ENCODE data around the gene POLR3GL.

The POLR3GL gene

GRCh38 chr1:145978854-145979745, 14.6 kb downstream of the POLR3GL start:
- Histone ChIP-seq H3K27ac (ENCODE audit: low read length, poor library complexity, severe bottlenecking) (peak overlapping the region; percentile 93), H4K8ac (ENCODE audit: low read length) (peak overlapping the region; percentile 41), H3K9me3 (ENCODE audit: control insufficient read depth, low read length) (no peaks in the 10 kb centered on the region), H2BK12ac (ENCODE audit: low read length in 2 of 2) (peak overlapping the region; percentile 12 to 95), H2AK5ac (ENCODE audit: low read length, severe bottlenecking) (peak overlapping the region; percentile 21), H3K4me3 (ENCODE audit: insufficient read depth in 1 of 2, low read depth in 1 of 2, low read length in 2 of 2) (peak overlapping the region in 1 of 2 experiments; percentile 58), H3K18ac (ENCODE audit: low read depth in 1 of 2, low read length in 2 of 2) (peak overlapping the region; percentile 58 to 93), H2BK120ac (ENCODE audit: low read depth, low read length) (peak overlapping the region; percentile 85), H3K79me1 (replicated peaks; ENCODE audit: low read length, poor library complexity, severe bottlenecking) (peaks cover 10% of the 10 kb centered on the region), H2AFZ (ENCODE audit: low read depth, low read length) (no peak overlapping the region), H2BK5ac (ENCODE audit: low read depth, low read length, poor library complexity, severe bottlenecking) (peak overlapping the region; percentile 60), H3K14ac (ENCODE audit: low read length in 2 of 2) (peak overlapping the region in 1 of 2 experiments; percentile 85), H3K4ac (ENCODE audit: low read depth in 1 of 2, low read length in 2 of 2) (peak overlapping the region; percentile 18 to 99), H3K9ac (ENCODE audit: low read length) (peak overlapping the region; percentile 89), H4K91ac (ENCODE audit: low read length) (peak overlapping the region; percentile 73), H3K4me2 (ENCODE audit: low read length, poor library complexity, severe bottlenecking) (peak overlapping the region; percentile 8), H3K23ac (ENCODE audit: low read length in 2 of 2) (peak overlapping the region in 1 of 2 experiments; percentile 56), H3K4me1 (ENCODE audit: control insufficient read depth, insufficient read depth, low read depth, low read length) (peaks cover 12% of the 10 kb centered on the region), H2BK15ac (ENCODE audit: low read depth, poor library complexity, severe bottlenecking) (no peak overlapping the region), H3K27me3 (ENCODE audit: control insufficient read depth in 1 of 2, insufficient read depth in 1 of 2, low read length in 2 of 2) (no peaks in the 10 kb centered on the region), H3K36me3 (ENCODE audit: control insufficient read depth in 1 of 2, insufficient read depth in 2 of 2, low read depth in 1 of 2, low read length in 2 of 2) (peaks cover 3 to 5% of the 10 kb centered on the region in 2 experiments)
- DNase-seq = peak; percentile 100
- 2% methylated on average over 9 of the region's 9 CpGs for whole genome bisulfite sequencing

GRCh38 chr1:145979746-145980456, 15.4 kb downstream of the POLR3GL start:
- Histone ChIP-seq H2AK5ac (ENCODE audit: low read length, severe bottlenecking) (peak overlapping the region; percentile 96), H3K23ac (ENCODE audit: low read length in 2 of 2) (no peak overlapping the region), H3K4ac (ENCODE audit: low read depth in 1 of 2, low read length in 2 of 2) (peak overlapping the region; percentile 50 to 77), H3K36me3 (ENCODE audit: control insufficient read depth in 1 of 2, insufficient read depth in 2 of 2, low read depth in 1 of 2, low read length in 2 of 2) (peaks cover 0 to 5% of the 10 kb centered on the region in 2 experiments), H2BK120ac (ENCODE audit: low read depth, low read length) (peak overlapping the region; percentile 75), H3K4me1 (ENCODE audit: control insufficient read depth, insufficient read depth, low read depth, low read length) (peaks cover 11% of the 10 kb centered on the region), H4K91ac (ENCODE audit: low read length) (peak overlapping the region; percentile 80), H3K4me3 (ENCODE audit: insufficient read depth in 1 of 2, low read depth in 1 of 2, low read length in 2 of 2) (peak overlapping the region in 1 of 2 experiments; percentile 58), H2BK15ac (ENCODE audit: low read depth, poor library complexity, severe bottlenecking) (no peak overlapping the region), H3K9ac (ENCODE audit: low read length) (peak overlapping the region; percentile 89), H2BK12ac (ENCODE audit: low read length in 2 of 2) (peak overlapping the region; percentile 45 to 97), H3K18ac (ENCODE audit: low read depth in 1 of 2, low read length in 2 of 2) (peak overlapping the region; percentile 58 to 87), H3K27me3 (ENCODE audit: control insufficient read depth in 1 of 2, insufficient read depth in 1 of 2, low read length in 2 of 2) (no peaks in the 10 kb centered on the region), H4K8ac (ENCODE audit: low read length) (peak overlapping the region; percentile 64), H2BK5ac (ENCODE audit: low read depth, low read length, poor library complexity, severe bottlenecking) (peak overlapping the region; percentile 14), H3K4me2 (ENCODE audit: low read length, poor library complexity, severe bottlenecking) (no peak overlapping the region), H3K27ac (ENCODE audit: low read length, poor library complexity, severe bottlenecking) (peak overlapping the region; percentile 93), H3K9me3 (ENCODE audit: control insufficient read depth, low read length) (no peaks in the 10 kb centered on the region), H3K79me1 (replicated peaks; ENCODE audit: low read length, poor library complexity, severe bottlenecking) (peaks cover 7% of the 10 kb centered on the region), H3K14ac (ENCODE audit: low read length in 2 of 2) (no peak overlapping the region), H2AFZ (ENCODE audit: low read depth, low read length) (no peak overlapping the region)
- WGBS = 49% methylated on average over 4 of the region's 7 CpGs
- DNase-seq = peak; percentile 38

GRCh38 chr1:145980457-145980994, 16.0 kb downstream of the POLR3GL start:
- Histone ChIP-seq H3K36me3 (ENCODE audit: control insufficient read depth in 1 of 2, insufficient read depth in 2 of 2, low read depth in 1 of 2, low read length in 2 of 2) (peaks cover 0 to 5% of the 10 kb centered on the region in 2 experiments), H4K8ac (ENCODE audit: low read length) (no peak overlapping the region), H3K23ac (ENCODE audit: low read length in 2 of 2) (no peak overlapping the region), H2BK12ac (ENCODE audit: low read length in 2 of 2) (peak overlapping the region; percentile 17 to 34), H3K14ac (ENCODE audit: low read length in 2 of 2) (no peak overlapping the region), H3K9ac (ENCODE audit: low read length) (peak overlapping the region; percentile 89), H3K9me3 (ENCODE audit: control insufficient read depth, low read length) (no peaks in the 10 kb centered on the region), H3K4ac (ENCODE audit: low read depth in 1 of 2, low read length in 2 of 2) (peak overlapping the region in 1 of 2 experiments; percentile 77), H4K91ac (ENCODE audit: low read length) (no peak overlapping the region), H2AFZ (ENCODE audit: low read depth, low read length) (no peak overlapping the region), H3K4me1 (ENCODE audit: control insufficient read depth, insufficient read depth, low read depth, low read length) (peaks cover 8% of the 10 kb centered on the region), H3K27me3 (ENCODE audit: control insufficient read depth in 1 of 2, insufficient read depth in 1 of 2, low read length in 2 of 2) (no peaks in the 10 kb centered on the region), H3K27ac (ENCODE audit: low read length, poor library complexity, severe bottlenecking) (no peak overlapping the region), H3K18ac (ENCODE audit: low read depth in 1 of 2, low read length in 2 of 2) (peak overlapping the region; percentile 0 to 65), H2BK120ac (ENCODE audit: low read depth, low read length) (no peak overlapping the region), H3K4me3 (ENCODE audit: insufficient read depth in 1 of 2, low read depth in 1 of 2, low read length in 2 of 2) (no peak overlapping the region), H2BK15ac (ENCODE audit: low read depth, poor library complexity, severe bottlenecking) (no peak overlapping the region), H2AK5ac (ENCODE audit: low read length, severe bottlenecking) (peak overlapping the region; percentile 69), H3K4me2 (ENCODE audit: low read length, poor library complexity, severe bottlenecking) (no peak overlapping the region), H2BK5ac (ENCODE audit: low read depth, low read length, poor library complexity, severe bottlenecking) (no peak overlapping the region), H3K79me1 (replicated peaks; ENCODE audit: low read length, poor library complexity, severe bottlenecking) (peaks cover 4% of the 10 kb centered on the region)
- DNase-seq = no peak
- 100% methylated on average over 1 of the region's 1 CpG for WGBS
